ENCODE data around the gene CEP128.
"Not testable (repeated sequence)": the region's sequence is repeated elsewhere in the genome, so short reads cannot be mapped to it uniquely, and the experiment has no call there.

The CEP128 gene

GRCh38 chr14:80953211-80953610 is 11.7 kb upstream of the CEP128 start:
- not testable (repeated sequence) for ATAC-seq

DNA sequence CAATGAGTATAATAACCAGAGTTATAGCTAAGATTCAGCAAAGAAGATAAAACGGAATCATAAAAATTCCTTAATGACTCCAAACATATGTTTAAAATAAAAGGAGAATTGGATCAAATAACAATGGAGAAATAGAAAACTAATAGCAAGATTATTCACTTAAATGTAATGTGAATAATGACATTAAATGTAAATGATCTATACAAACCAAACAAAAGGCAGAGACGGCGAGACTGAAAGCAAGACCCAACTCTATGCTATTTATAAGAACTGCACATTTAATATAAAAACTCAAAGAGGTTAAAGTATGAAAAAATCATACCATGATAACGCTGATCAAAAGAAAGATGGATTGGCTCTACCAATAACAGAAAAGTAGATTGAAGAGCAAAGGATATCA is 10.0 kb upstream of the CEP128 start:
- DNase-seq: no peak
- ATAC-seq: no peak

More at GRCh38 chr14:80953211-80953610, 11.7 kb upstream of the CEP128 start:
- DNase-seq: not testable (repeated sequence)

DNA sequence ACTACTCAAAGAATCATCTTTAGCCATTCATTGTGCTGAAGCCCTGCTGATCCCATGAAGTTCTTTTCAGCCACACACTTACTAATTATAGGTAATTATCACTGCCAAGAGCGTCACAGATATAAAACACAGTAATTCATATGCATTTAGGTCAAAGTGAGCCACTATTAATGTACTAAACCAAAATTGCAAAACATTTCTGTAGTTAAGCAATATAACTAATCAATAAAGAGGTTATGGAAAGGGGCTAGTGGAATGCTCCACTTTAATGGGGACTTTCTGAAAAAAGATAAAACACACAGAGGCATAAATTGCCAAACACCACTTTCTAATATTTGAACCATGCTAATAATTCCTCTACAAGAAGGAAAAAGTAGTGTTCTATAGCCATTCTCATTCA is 6.8 kb upstream of the CEP128 start:
- ATAC-seq: no peak
- no peak for DNase-seq

DNA sequence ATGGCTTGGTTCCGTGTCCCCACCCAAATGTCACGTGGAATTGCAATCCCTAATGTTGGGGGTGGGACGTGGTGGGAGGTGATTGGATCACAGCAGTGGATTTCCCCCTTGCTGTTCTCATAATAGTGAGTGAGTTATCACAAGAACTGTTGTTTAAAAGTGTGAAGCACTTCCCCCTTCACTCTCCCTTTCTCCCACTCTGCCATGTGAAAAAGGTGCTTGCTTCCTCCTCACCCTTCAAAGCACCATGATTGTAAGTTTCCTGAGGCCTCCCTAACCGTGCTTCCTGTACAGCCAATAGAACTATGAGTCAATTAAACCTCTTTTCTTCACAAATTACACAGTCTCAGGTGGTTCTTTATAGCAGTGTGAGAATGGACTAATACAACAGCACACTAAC is 5.3 kb upstream of the CEP128 start:
- no peak for DNase-seq
- ATAC-seq: no peak

DNA sequence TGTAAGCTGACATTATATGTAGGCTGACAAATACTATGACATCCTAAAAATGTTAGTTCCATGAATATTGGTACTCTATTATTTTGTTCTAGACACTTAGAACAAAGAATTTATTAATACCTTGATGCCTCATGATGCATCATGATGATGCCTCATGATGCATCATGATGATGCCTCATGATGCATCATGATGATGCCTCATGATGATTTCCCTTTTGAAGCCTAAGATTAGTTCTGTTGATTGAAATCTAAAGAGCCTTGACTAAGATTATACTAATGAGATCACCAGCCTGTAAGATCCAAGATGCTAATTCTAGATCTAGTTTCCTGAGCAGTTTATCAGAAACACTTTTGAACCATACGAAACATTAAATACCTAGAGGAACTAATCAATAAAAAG is 4.6 kb upstream of the CEP128 start:
- ATAC-seq (no peak), DNase-seq (no peak)

DNA sequence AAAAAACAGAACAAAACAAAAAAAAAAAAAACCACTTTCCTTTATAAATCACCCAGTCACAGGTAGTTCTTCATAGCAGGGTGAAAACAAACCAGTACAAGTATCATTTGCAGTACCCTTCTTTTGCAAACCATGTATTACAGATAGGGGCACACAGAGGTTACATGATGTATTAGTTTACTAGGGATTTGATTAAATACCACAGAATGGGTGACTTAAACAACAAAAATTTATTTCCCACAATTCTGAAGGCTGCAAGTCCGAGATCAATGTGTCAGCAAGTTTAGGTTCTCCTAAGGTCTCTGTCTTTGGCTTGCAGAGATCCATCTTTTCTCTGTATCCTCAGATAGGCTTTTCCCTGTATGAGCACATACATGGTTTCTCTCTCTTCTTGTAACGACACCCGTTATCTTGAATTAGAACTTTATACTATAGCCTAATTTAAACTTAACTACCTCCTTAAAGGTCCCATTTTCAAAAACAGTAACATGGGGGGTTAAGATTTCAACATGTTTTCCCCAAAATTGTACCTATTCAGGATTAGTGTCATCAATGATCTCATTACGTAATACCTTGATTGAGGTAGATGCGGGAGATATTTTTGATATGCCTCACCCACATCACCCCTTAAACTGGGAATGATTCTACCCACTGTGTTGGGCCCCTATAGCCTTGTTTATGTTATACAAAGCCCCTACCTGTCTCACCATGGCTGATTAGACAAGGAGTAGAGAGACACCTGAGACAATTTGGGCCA is 3.5 kb upstream of the CEP128 start:
- no peak for DNase-seq
- no peak for ATAC-seq

DNA sequence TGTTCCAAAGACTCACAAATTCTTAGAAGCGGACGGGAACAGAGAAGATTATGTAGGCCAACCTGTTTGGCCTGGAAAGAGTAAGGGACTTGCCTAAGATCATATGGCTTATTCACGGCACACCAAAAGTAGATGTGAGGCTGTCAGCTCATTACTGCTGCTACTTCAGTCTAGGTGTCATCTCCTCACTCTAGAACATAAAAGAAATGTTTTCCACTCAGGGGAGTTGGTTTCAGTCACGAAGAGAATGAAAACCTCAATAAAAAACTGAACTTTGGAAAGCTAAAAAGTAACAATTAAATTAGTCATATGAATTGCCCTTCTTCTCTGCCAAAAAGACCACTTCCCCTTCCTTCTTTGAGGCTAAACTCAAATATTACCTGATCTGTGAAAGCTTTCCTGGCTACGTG is 658 bp upstream of the CEP128 start:
- DNase-seq: no peak
- peak; percentile 64 for ATAC-seq

- ATAC-seq (peak; percentile 39), DNase-seq (no peak)
These were observed 1.4 kb downstream of the CEP128 start for GRCh38 chr14:80940146-80940545.

DNA sequence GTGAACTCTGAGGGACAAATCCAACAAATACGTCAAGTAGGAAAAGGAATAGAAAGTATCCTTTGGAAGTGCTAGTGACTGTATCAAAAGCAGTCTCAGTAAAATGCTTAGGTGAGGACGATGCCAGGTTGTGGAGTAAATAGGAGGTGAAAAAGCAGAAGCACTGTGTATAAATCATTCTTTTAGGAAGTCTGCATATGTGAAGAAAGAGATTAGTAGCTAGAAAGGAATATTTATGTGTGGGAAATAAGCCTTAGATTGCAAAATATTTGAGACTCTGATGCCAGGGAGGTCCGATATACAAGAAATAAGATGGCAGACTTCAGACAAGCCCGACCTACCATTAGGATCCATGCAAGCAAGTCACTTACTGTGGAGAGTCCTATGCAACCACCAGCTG is 7.9 kb downstream of the CEP128 start:
- DNase-seq (no peak), ATAC-seq (no peak)

GRCh38 chr14:80933282-80933681 is 8.3 kb downstream of the CEP128 start:
- no peak for ATAC-seq
- no peak for DNase-seq

- DNase-seq: peak; percentile 38
- ATAC-seq: peak; percentile 95
These were observed 10.6 kb downstream of the CEP128 start for GRCh38 chr14:80930836-80931389.

DNA sequence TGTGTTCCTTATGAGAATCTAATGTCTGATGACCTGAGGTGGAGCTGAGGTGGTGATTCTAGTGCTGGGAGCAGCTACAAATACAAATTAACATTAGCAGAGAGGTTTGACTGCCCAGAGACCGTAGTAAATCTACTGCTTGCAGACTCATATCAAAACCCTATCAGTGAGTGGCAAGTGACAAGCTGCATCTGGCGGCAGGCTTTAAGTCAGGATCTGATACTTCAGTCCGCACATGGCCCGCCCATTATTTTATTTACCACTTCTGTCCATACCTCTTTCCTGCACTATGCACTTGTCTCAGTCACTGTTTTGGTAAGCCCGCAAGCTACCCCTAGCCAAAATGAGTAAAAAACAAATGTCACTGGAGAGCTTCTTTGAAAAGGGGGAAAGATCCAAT is 11.4 kb downstream of the CEP128 start:
- ATAC-seq (no peak), DNase-seq (no peak)

DNA sequence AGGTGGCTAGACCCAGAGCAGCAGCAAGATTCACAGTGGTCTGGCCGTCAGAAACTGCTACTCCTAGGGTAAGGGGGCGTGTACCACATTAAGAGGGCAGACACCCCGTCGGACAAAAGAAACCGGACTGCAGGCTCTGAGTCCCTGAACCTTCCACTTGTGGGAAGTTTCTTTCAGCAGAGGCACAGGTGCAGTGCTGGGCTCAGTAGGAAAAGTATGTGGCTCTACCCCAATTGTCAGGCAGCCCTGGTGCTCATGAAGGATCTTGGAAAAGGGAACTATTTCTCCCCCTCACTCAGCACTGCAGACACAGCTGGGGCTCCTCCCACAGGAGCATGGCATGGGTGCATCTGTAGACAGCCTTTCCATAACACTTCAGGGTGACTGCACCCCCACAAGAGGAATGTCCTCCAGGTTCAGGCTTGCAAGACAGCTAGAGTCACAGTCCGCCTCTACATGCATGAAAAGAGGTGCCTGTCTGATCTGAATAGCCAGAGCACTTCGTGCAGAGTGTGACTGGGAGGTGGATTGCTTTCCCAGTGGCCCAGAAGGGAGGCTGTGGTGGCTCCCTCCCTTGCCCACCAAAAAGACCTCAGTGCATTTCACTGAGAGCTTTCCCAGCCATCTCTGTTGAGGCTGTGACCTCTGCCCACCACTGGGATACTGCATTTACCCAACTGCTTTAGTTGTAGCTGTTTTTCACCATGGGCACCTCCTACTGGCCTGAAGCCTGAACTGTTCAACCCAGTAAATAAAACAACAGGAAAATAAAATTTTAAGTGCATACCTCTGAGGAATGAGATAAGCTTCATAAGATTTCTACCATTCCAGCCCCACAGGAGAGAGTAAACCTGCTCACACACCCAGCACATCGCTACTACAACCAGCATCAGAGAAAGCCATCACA is 14.2 kb downstream of the CEP128 start:
- DNase-seq: no peak
- no peak for ATAC-seq

DNA sequence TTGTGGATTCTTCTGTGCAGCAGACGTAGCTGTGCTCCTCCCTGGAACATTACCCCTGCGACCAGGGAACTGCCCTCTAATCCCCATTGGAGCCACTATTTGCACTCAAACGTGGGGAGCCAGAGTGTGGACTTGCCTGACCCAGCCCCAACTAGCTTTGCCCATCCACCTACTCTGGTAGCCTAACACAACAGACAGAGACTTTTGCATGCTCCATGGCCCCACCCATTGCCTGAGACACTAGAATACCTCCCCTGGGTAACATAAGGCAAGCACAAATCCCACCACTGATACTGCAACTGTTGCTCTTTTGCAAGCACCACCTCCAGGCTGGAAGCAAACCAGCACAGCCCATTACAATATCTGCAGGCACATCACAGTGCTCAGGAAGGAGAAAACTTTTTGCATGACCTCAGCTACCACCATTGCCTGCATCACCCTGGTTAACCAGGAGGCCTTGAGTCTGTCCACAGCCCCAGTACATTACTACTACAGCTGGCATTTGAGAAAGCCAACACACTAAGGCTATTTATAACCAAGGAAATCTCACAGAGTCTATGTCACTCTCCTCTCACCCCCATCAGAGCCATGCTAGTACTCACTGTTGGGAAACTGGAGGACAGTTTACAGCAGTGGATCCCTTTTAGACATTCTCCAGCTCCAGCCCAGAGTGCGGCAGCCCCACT is 15.0 kb downstream of the CEP128 start:
- DNase-seq (no peak), ATAC-seq (no peak)

DNA sequence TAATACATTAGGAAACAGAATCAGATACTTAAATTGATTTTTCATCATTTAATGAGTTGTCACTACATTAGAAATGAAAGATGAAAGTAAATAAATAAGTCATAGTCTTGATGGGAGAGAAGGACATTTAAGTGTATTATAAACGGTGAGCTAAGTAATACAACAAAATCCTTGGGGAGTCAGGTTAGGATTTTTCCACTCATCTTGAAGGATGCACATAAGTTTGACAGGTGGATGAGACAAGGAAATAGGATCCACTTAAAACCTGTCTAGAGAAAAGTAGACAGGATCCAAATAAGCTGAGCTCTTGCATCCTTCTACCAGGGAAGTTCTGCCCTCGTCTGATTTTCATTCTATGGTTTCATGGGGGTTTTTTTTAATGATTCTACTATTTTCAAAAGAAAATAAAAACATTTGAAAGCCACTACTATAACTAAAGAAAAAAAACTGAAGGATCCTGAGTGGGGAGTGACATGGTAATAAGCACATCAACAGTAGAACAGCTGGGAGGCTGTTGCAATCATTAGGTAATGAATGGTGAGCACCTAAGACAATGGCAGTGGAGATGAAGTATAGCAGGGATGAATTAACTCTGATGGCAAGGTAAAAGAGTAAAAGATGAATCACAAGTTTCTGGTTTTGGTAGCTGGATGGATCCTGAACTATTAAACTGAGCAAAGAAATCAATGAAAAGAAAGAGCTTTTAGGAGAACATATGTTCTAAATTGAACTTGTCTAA is 17.0 kb downstream of the CEP128 start:
- ATAC-seq: no peak
- DNase-seq: no peak

GRCh38 chr14:80923368-80923767 is 18.2 kb downstream of the CEP128 start:
- DNase-seq (no peak), ATAC-seq (no peak)

GRCh38 chr14:80919622-80920021 is 21.9 kb downstream of the CEP128 start:
- DNase-seq: no peak
- no peak for ATAC-seq

- not testable (repeated sequence) for DNase-seq, ATAC-seq
These were observed 29.5 kb downstream of the CEP128 start for GRCh38 chr14:80912013-80912412.

DNA sequence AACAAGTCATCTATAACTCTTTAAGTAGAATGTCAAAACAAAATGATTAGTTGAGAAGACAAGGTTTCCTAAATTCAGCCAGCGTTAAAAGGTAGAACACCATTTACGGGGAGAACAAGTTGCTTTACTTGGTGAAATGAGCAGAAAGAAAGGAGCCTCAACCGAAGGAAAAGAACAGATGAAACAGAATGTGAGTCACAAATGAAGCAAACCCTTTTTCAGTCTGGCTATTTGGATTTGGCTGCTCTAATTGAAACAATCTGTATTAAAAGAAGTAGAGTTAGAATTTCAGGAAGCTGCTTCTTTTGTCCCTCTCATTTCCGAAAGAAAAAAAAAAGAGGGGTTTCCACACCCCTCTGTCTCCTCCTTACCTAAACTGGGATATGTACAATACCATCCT is 34.6 kb downstream of the CEP128 start:
- ATAC-seq (no peak), DNase-seq (no peak)

DNA sequence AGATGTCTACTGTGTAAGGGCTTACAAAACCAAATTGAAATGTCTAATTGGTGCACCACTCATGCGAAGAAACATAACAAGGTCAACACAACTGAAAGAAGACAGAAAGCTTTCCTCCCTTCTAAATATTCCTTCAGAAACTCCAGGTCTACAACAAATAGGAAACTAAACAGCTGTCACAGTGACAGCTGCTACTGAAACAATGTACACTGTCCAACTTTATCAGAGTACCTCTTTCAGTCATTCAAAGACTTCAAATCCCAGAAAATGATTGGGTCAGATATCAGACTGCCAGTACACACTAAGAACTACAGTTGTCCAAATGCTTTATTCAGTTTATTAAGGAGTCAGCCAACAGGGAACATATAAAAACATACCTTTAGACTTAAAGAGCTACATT is 35.2 kb downstream of the CEP128 start:
- DNase-seq (no peak), ATAC-seq (no peak)

DNA sequence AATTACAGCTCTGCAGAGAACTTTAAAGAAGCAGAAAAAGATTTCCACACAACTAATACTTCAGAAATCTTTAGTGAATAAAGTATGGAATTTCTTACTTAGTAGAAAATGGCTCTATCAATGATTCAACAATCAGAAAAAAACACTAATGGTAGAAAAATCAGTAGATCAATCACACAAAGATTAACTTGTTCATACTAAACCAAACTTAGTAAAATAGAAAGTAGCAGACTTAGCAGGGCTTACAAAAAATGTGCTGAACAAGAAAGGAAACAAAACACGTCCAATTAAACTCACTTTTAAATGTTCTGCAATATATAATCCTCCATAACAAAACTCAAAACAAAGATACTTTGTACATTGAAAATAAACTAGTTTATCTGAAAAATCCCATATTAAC is 38.9 kb downstream of the CEP128 start:
- DNase-seq (no peak), ATAC-seq (no peak)

DNA sequence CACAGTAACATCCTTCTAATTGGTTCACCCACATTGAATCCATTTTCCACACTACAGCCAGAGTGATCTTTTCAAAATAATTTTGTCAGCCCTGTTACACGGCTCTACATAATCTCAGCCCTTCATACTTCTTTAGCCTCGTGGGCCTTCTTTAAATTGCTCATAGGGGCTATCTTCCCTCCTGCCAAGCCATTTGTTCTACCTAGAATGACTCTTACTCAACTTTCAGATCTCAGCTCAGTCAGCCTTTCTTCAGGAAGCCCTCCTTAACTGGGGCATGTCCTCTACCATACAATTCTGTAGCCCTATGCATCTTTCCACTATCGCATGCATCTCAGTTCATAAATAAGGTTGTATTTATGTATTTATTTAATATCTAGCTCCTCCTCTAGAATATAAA is 39.7 kb downstream of the CEP128 start:
- ATAC-seq: no peak
- no peak for DNase-seq
